ENCODE data around the gene URI1. TPM values are rescaled to one million over a fixed set of nuclear protein-coding genes. Genes with fewer than 3 reads are reported as not detected.
"Not testable (repeated sequence)": the region's sequence is repeated elsewhere in the genome, so short reads cannot be mapped to it uniquely, and the experiment has no call there.

Gene URI1, protein sequence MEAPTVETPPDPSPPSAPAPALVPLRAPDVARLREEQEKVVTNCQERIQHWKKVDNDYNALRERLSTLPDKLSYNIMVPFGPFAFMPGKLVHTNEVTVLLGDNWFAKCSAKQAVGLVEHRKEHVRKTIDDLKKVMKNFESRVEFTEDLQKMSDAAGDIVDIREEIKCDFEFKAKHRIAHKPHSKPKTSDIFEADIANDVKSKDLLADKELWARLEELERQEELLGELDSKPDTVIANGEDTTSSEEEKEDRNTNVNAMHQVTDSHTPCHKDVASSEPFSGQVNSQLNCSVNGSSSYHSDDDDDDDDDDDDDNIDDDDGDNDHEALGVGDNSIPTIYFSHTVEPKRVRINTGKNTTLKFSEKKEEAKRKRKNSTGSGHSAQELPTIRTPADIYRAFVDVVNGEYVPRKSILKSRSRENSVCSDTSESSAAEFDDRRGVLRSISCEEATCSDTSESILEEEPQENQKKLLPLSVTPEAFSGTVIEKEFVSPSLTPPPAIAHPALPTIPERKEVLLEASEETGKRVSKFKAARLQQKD
- total RNA-seq = 60.0 and 64.3 TPM in 2 replicates

DNA sequence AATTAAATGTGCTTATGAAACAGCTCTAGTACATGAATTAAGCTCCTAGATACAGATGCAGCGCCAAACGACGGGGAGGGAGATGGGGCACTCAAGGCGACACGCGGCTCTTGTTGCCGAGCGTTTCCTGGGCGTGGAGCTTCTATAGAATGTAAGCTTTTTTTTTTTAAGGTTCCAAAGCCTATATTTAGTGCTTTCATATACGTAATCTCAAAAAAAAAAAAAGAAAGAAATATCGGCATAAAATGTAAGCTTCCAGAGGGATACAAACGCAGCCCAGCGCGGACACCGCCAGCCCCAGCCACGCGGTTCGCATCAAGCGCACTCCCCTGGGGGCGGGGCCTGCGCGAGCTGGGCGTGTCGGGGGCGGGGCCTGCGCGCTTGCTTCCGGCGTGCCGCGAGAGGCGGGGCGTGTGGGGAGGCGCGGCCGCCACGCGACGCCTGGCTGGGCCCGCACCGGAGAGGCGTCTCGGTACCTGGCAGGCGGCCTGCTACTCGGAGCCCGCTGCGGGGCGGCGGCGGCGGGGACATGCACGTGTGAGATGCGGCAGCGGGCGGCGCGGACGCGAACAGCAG, at the start of gene URI1:
Gene URI1 (plus strand): TSS at position 412 of the 576 bp plus-strand sequence. CDS start 309 bp downstream, outside the sequence.
- Mint-ChIP-seq H3K27me3 (peaks cover 3% of the 10 kb centered on the region), H3K4me3 (peak within 1 kb of the TSS; percentile 88), H3K4me1 (peaks cover 27% of the 10 kb centered on the region), H3K36me3 (ENCODE audit: low read depth) (peaks cover 8% of the 10 kb centered on the region), H3K9me3 (peaks cover 9% of the 10 kb centered on the region), H3K27ac (peak within 1 kb of the TSS; percentile 91)
- DNase-seq = peak; percentile 99
- intact Hi-C loops (cut with micrococcal nuclease) = loop anchor here (1.0 to 10.0 kb wide), 4 partner anchors 97 to 337 kb away; partner anchors contain the start of genes CCNE1 and POP4

DNA sequence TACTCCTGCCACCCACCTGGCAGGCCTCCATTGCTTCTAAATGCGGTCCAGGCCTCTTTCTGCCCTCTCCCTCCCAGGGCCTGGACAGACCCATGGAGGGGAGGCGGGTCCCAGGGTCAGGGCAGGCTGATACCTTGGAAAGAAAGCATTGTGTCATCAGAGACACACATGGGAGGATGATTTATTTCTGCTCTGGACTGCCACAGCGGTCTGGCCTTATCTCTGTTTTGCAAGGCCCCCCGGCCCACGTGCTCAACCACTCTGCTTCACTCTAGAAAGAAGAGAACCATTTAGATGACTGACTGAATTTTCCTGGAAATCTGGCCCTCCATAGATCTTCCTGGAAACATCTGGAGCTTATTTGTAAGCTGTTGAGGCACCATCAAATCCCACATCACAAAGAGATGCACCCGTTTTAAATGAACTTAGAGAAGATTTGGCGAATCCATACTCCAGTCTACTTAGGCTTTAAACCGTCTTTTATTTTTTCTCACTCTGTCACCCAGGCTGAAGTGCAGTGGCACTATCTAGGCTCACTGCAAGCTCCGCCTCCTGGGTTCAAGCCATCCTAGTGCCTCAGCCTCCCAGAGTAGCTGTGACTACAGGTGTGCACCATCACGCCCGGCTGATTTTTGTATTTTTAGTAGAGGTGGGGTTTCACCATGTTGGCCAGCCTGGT, 48.3 kb upstream of the URI1 start:
- intact Hi-C loops (cut with micrococcal nuclease) = no loop called here
- H3K4me3 Mint-ChIP-seq = no peak overlapping the region
- H3K27ac Mint-ChIP-seq = no peak overlapping the region
- no peaks in the 10 kb centered on the region for H3K36me3 Mint-ChIP-seq (ENCODE audit: low read depth)
- no peaks in the 10 kb centered on the region for H3K4me1 Mint-ChIP-seq
- DNase-seq = no peak
- H3K27me3 Mint-ChIP-seq = no peaks in the 10 kb centered on the region
- peaks cover 4% of the 10 kb centered on the region for H3K9me3 Mint-ChIP-seq

DNA sequence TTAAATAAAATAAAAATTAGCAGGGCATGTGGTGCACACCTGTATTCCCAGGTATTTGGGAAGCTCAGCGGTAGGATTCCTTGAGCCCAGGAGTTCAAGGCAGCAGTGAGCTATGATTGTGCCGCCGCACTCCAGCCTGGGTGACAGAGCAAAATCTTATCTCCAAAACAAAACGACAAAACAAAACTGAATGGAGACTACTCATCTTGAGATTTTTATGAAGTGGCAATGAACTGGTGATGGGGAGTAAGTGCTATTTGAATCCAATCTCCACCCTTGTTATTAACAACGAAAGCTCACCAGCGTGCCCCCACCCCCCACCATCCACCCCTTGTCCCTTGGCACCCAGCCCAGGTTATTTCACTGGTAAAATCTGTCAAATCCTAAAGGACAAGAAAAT, 45.2 kb upstream of the URI1 start:
- no peaks in the 10 kb centered on the region for H3K36me3 Mint-ChIP-seq (ENCODE audit: low read depth)
- no peak overlapping the region for H3K27ac Mint-ChIP-seq
- H3K4me1 Mint-ChIP-seq = no peaks in the 10 kb centered on the region
- no peaks in the 10 kb centered on the region for H3K27me3 Mint-ChIP-seq
- H3K4me3 Mint-ChIP-seq = no peak overlapping the region
- no peak for DNase-seq
- intact Hi-C loops (cut with micrococcal nuclease) = no loop called here
- H3K9me3 Mint-ChIP-seq = no peaks in the 10 kb centered on the region

DNA sequence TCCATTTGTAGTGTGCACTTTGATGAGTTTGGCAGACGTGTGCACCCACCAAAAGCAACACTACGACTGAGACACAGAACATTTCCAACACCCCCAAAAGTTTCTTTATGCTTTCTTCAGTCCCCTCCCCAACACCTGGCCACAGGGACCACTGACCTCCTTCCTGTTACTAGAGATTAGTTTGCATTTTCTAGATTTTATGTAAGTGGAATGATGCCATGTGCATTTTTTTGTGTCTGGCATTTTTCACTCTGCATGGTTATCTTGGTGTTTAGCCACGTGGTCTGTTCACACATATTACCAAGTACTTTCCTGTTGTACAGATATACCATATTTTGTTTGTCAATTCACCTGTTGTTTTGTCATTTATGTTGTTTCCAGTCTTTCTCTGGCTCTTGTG, 44.6 kb upstream of the URI1 start:
- DNase-seq = no peak
- no peaks in the 10 kb centered on the region for H3K9me3 Mint-ChIP-seq
- H3K4me1 Mint-ChIP-seq = no peaks in the 10 kb centered on the region
- H3K4me3 Mint-ChIP-seq = no peak overlapping the region
- no peak overlapping the region for H3K27ac Mint-ChIP-seq
- H3K36me3 Mint-ChIP-seq (ENCODE audit: low read depth) = no peaks in the 10 kb centered on the region
- intact Hi-C loops (cut with micrococcal nuclease) = no loop called here
- H3K27me3 Mint-ChIP-seq = no peaks in the 10 kb centered on the region

DNA sequence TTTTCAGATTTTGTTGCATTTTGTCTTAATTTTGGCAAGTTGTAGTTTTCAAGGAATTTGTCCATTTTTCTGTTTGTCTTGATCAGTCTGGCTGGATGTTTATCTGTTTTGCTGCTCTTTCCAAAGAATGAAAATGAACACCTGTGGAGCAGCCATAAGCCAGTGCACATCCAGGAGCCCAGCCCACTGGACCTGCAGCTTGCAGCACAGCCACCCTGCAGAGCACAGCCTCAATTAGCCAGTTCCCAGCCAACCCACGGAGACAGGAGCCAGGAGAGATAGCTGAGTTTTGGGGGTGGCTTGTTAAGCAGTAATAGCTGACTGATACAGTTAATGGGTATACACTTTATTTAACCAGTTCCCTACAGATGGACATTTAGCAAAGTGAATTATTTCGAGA, 38.0 kb upstream of the URI1 start:
- no peaks in the 10 kb centered on the region for H3K4me1 Mint-ChIP-seq
- no peaks in the 10 kb centered on the region for H3K9me3 Mint-ChIP-seq
- no peaks in the 10 kb centered on the region for H3K36me3 Mint-ChIP-seq (ENCODE audit: low read depth)
- peaks cover 1% of the 10 kb centered on the region for H3K27me3 Mint-ChIP-seq
- no peak for DNase-seq
- no peak overlapping the region for H3K27ac Mint-ChIP-seq
- H3K4me3 Mint-ChIP-seq = no peak overlapping the region
- intact Hi-C loops (cut with micrococcal nuclease) = no loop called here

DNA sequence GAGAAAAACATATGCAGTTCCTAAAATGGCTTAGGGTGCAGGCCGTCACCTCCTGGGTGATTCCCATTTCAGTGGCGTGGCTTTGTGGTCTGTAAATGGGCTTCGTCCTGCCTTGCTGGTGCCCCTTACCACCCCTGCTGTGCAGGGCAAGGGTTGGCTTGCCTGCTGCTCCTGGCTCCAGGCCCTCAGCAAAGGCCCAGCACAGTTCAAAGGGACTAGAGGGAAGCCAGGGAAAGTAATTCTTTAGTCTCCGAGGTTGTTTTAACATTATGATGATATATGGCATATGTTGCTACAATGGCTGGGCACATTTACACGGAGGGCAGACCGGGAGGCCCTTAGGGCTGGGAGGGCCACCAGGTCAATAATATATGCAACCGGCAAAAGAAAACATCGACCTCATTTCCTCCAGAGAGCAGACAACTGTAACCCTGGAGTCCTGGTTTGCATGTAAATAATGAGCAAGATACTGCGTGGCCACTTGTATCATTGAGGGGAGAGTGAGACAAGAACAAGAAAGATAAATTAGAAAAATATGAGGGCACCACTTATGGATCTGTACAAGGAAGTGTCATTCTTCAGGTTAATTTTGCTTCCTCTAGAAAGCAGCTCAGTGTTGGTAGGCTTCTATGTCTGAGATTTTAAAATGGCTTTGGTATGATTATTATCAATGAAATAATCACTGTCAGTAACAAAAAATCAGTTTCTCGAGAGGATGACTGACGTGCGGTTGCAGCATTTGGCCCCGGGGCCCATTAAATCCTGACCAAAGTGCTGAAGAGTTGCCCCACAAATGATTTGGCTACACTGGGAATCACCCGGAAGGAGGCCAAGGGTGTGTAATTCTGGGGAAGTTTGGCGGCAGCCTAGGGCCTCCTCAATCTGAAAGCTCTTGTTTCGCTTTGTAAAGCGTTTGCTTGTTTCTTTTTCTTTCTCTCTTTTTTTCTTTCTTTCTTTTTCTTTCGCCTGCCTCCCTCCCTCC, 32.8 kb upstream of the URI1 start:
- H3K4me1 Mint-ChIP-seq = no peaks in the 10 kb centered on the region
- H3K9me3 Mint-ChIP-seq = no peaks in the 10 kb centered on the region
- no peak for DNase-seq
- H3K36me3 Mint-ChIP-seq (ENCODE audit: low read depth) = no peaks in the 10 kb centered on the region
- intact Hi-C loops (cut with micrococcal nuclease) = no loop called here
- peaks cover 6% of the 10 kb centered on the region for H3K27me3 Mint-ChIP-seq
- H3K4me3 Mint-ChIP-seq = no peak overlapping the region
- no peak overlapping the region for H3K27ac Mint-ChIP-seq

DNA sequence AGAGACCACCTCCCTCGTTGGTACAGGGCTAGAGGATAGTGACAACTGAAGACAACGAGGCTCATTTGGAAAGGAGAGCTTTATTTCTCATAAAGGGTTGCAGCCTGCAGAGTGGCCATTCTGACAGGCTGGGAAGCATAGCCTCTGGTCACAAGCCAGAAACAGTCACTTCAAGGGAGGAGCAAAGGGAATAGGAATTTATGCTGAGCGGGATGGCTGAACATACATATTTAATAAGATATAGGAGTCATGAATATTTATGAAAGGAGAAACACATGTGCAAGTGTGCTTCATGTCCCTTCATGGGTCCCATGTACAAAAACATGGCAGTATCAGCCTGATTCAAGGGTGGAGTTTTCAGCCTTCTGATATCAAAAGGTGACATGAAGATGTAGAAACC, 27.1 kb upstream of the URI1 start:
- Mint-ChIP-seq H3K4me3 (no peak overlapping the region), H3K36me3 (ENCODE audit: low read depth) (no peaks in the 10 kb centered on the region), H3K27ac (no peak overlapping the region), H3K4me1 (no peaks in the 10 kb centered on the region), H3K9me3 (no peaks in the 10 kb centered on the region), H3K27me3 (peaks cover 11% of the 10 kb centered on the region)
- no peak for DNase-seq
- intact Hi-C loops (cut with micrococcal nuclease) = no loop called here

DNA sequence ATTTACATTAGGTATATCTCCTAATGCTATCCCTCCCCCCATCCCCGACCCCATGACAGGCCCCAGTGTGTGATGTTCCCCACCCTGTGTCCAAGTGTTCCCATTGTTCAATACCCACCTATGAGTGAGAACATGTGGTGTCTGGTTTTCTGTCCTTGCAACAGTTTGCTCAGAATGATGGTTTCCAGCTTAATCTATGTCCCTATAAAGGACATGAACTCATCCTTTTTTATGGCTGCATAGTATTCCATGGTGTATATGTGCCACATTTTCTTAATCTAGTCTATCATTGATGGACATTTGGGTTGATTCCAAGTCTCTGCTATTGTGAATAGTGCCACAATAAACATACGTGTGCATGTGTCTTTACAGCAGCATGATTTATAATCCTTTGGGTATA, 26.2 kb upstream of the URI1 start:
- H3K27ac Mint-ChIP-seq, H3K9me3 Mint-ChIP-seq: not testable (repeated sequence)

DNA sequence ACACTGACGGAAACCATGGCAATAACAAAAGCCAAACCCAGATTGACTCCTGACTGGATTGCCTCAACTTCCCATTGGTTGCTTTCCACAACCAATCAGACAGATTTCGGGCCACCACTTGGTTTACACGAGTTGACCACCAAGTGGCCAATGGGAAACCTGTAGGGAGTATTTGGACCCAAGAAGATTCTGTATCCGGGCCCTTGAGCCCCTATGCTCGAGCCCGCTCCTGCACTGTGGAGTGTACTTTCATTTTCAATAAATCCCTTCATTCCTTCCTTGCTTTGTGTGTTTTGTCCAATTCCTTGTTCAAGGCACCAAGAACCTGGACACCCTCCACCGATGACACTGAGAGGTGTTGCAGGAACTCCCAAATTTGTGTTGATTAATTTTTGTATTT, 24.1 kb upstream of the URI1 start:
- Mint-ChIP-seq H3K36me3 (ENCODE audit: low read depth) (no peaks in the 10 kb centered on the region), H3K9me3 (no peaks in the 10 kb centered on the region), H3K4me1 (no peaks in the 10 kb centered on the region), H3K27ac (no peak overlapping the region), H3K4me3 (no peak overlapping the region), H3K27me3 (peaks cover 6% of the 10 kb centered on the region)
- no peak for DNase-seq
- intact Hi-C loops (cut with micrococcal nuclease) = no loop called here

More for the DNA sequence above, 26.2 kb upstream of the URI1 start:
- DNase-seq; H3K4me3 Mint-ChIP-seq; H3K36me3 Mint-ChIP-seq (ENCODE audit: low read depth); H3K4me1 Mint-ChIP-seq; H3K27me3 Mint-ChIP-seq; intact Hi-C loops (cut with micrococcal nuclease): not testable (repeated sequence)

DNA sequence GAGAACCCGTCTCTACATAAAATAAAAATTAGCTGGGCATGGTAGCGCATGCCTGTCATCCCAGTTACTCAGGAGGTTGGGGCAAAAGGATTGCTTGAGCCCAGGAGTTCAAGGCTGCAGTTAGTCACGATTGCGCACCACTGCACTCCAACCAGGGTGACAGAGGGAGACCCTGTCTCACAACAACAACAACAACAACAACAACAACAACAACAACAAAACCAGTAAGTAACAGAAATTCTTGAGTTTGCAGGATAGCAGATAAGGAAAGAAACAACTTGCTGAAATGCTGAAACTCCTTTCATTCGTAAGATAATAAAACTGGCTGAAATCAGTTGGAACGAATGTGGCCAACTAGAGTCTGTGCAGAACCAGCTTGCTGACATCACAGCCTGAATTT, 23.1 kb upstream of the URI1 start:
- Mint-ChIP-seq H3K4me3 (no peak overlapping the region), H3K4me1 (no peaks in the 10 kb centered on the region), H3K9me3 (no peaks in the 10 kb centered on the region), H3K27ac (no peak overlapping the region), H3K36me3 (ENCODE audit: low read depth) (no peaks in the 10 kb centered on the region), H3K27me3 (peaks cover 6% of the 10 kb centered on the region)
- intact Hi-C loops (cut with micrococcal nuclease) = no loop called here
- DNase-seq = no peak

DNA sequence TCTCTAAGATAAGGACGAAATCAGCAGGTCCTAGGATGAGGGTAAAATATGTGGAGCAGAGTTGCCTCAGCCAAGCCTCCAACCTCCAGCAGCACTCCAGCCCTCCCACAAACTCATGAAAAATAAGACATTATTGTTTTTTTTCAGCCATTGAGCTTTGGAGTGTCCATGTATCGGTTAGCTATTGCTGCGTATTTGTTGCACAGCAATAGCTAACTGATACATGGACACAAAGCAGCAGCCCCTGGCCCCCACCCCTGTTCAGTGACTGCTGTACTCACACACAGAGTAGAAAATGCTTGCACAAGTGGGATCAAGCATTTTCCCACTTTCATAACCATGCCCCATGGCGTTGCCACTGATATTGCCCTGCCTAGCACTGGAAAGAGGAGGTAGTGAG, 19.1 kb upstream of the URI1 start:
- no peaks in the 10 kb centered on the region for H3K4me1 Mint-ChIP-seq
- H3K27ac Mint-ChIP-seq = no peak overlapping the region
- no peak for DNase-seq
- peaks cover 2% of the 10 kb centered on the region for H3K27me3 Mint-ChIP-seq
- intact Hi-C loops (cut with micrococcal nuclease) = no loop called here
- H3K36me3 Mint-ChIP-seq (ENCODE audit: low read depth) = no peaks in the 10 kb centered on the region
- H3K9me3 Mint-ChIP-seq = no peaks in the 10 kb centered on the region
- no peak overlapping the region for H3K4me3 Mint-ChIP-seq

DNA sequence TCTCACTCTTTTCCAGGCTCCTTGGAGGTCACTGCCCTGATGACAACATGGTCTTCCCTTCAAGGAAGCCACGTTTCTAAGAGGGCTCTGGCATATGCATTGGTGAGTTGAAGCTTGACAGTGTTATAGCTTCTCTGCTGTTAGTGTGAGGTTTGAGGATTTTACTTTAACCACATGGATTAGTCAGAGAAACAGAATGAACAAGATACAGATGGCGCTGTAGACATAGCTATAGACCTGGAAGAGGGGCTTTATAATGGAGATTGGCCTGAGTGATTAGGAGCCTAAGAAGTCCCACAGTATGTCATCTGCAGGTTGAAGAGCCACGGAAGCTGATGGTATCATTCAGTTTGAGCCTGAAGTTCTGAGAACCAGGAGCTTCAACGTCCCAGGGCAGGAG, 18.4 kb upstream of the URI1 start:
- DNase-seq = no peak
- H3K9me3 Mint-ChIP-seq = no peaks in the 10 kb centered on the region
- intact Hi-C loops (cut with micrococcal nuclease) = no loop called here
- peaks cover 2% of the 10 kb centered on the region for H3K4me1 Mint-ChIP-seq
- no peaks in the 10 kb centered on the region for H3K27me3 Mint-ChIP-seq
- no peak overlapping the region for H3K27ac Mint-ChIP-seq
- H3K36me3 Mint-ChIP-seq (ENCODE audit: low read depth) = no peaks in the 10 kb centered on the region
- no peak overlapping the region for H3K4me3 Mint-ChIP-seq

DNA sequence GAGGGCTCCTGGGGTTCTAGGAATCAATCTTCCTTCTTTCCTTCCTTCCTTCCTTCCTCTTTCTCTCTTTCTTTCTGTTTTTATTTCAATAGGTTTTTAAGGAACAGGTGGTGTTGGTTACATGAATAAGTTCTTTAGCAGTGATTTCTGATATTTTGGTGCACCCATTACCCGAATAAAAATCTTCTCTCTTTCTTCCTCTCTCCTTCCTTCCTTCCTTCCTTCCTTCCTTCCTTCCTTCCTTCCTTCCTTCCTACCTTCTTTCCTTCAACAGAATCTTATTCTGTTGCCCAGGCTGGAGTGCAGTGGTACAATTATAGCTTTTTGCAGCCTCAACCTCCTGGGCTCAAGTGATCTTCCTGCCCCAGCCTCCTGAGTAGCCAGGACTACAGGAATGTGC, 16.0 kb upstream of the URI1 start:
- DNase-seq = no peak
- H3K4me3 Mint-ChIP-seq = no peak overlapping the region
- peaks cover 2% of the 10 kb centered on the region for H3K4me1 Mint-ChIP-seq
- intact Hi-C loops (cut with micrococcal nuclease) = no loop called here
- peaks cover 4% of the 10 kb centered on the region for H3K27me3 Mint-ChIP-seq
- peaks cover 4% of the 10 kb centered on the region for H3K9me3 Mint-ChIP-seq
- no peak overlapping the region for H3K27ac Mint-ChIP-seq
- no peaks in the 10 kb centered on the region for H3K36me3 Mint-ChIP-seq (ENCODE audit: low read depth)

All from activated CD4-positive, alpha-beta T cell treated with anti-CD3 and anti-CD28 coated beads, Interleukin-2, amount 10 ng/mL, durations not matched to agents 24 days and 14 days (primary cell).